SK-N-SH (cell line): ENCODE data around the gene HEMK1. TPM values are rescaled to one million over a fixed set of nuclear protein-coding genes. Genes with fewer than 3 reads are reported as not detected.

Experiments
- CTCF ChIA-PET: fragments of 300-600, 350-600 bp; formaldehyde crosslinking; extraction: SDS; loops from one replicate; lab custom pipeline; 2021; lab: Yijun Ruan, JAX
- POLR2A ChIA-PET: fragments of 350-600 bp; sonication (Branson Sonifier 250); formaldehyde crosslinking; extraction: SDS; loops from one replicate; lab custom pipeline; 2020; ENCODE audit warnings: antibody characterized with exemption, inconsistent platforms; lab: Yijun Ruan, JAX
- DNase-seq: peaks from one replicate; pipeline ENCODE4 v3.0.0; 2012
- H2AFZ ChIP-seq: fragments of 200-600 bp; sonication (generic); 2 replicates; pipeline ENCODE4 v1.8.1; 2016; ENCODE audit warnings: antibody characterized with exemption, mild to moderate bottlenecking, low read depth
- H3F3A ChIP-seq: fragments of 200-600 bp; sonication (generic); replicated peaks from 2 replicates; pipeline ENCODE3; 2016; ENCODE audit warnings: antibody characterized with exemption, mild to moderate bottlenecking; ENCODE audit not compliant: insufficient read depth
- H3K27ac ChIP-seq, 2 experiments: fragments of 200-500 bp in 1 of 2; fragments of 200-600 bp in 1 of 2; sonication (Bioruptor generic) in 1 of 2; sonication (generic), shearing (Covaris generic) in 1 of 2; 2 replicates each; pipeline versions ENCODE4 v1.5.1 to v1.6.1; 2014 to 2016; ENCODE audit warnings: low read depth in 2 of 2, inconsistent platforms in 1 of 2, low read length in 1 of 2, mild to moderate bottlenecking in 1 of 2, mixed read lengths in 1 of 2
- H3K27me3 ChIP-seq: fragments of 200-600 bp; sonication (generic), shearing (Covaris generic); 2 replicates; pipeline ENCODE4 v1.6.1; 2016; ENCODE audit warnings: mixed run types; ENCODE audit not compliant: insufficient read depth
- H3K36me3 ChIP-seq, 2 experiments: fragments of 200-500 bp in 1 of 2; fragments of 200-600 bp in 1 of 2; sonication (Bioruptor generic) in 1 of 2; sonication (generic) in 1 of 2; replicated peaks in 1 of 2; 2 replicates each; pipeline versions ENCODE3 to v1.5.1; 2014 to 2016; ENCODE audit warnings: low read length in 1 of 2, mild to moderate bottlenecking in 1 of 2; ENCODE audit not compliant: insufficient read depth in 2 of 2, control insufficient read depth in 1 of 2
- H3K4me1 ChIP-seq, 2 experiments: fragments of 200-500 bp in 1 of 2; fragments of 200-600 bp in 1 of 2; sonication (Bioruptor generic) in 1 of 2; sonication (generic), shearing (Covaris generic) in 1 of 2; 2 replicates each; pipeline versions ENCODE4 v1.5.1 to v1.6.1; 2014 to 2016; ENCODE audit warnings: low read depth in 1 of 2, low read length in 1 of 2, mixed run types in 1 of 2; ENCODE audit not compliant: insufficient read depth in 2 of 2, control insufficient read depth in 1 of 2
- H3K4me2 ChIP-seq: fragments of 200-600 bp; sonication (generic), shearing (Covaris generic); 2 replicates; pipeline ENCODE4 v1.6.1; 2017; ENCODE audit warnings: mixed run types
- H3K4me3 ChIP-seq, 2 experiments: fragments of 200-500 bp in 1 of 2; fragments of 200-600 bp in 1 of 2; sonication (Bioruptor generic) in 1 of 2; sonication (generic), shearing (Covaris generic) in 1 of 2; 2 replicates each; pipeline versions ENCODE4 v1.5.1 to v1.8.1; 2014 to 2016; ENCODE audit warnings: low read depth in 2 of 2, inconsistent platforms in 1 of 2, low read length in 1 of 2, mild to moderate bottlenecking in 1 of 2, mixed read lengths in 1 of 2, moderate library complexity in 1 of 2
- H3K79me2 ChIP-seq: fragments of 200-600 bp; sonication (generic); 2 replicates; pipeline ENCODE4 v1.8.1; 2017; ENCODE audit warnings: mild to moderate bottlenecking; ENCODE audit not compliant: insufficient read depth
- H3K9ac ChIP-seq: fragments of 200-600 bp; sonication (generic); 2 replicates; pipeline ENCODE4 v1.6.1; 2017; ENCODE audit warnings: mixed run types
- H3K9me2 ChIP-seq: fragments of 200-600 bp; sonication (generic); 2 replicates; pipeline ENCODE4 v1.6.1; 2017; ENCODE audit warnings: mixed run types
- H3K9me3 ChIP-seq: fragments of 200-600 bp; sonication (generic); 2 replicates; pipeline ENCODE4 v1.6.1; 2017; ENCODE audit warnings: mixed run types, mild to moderate bottlenecking, moderate library complexity
- H4K20me1 ChIP-seq: fragments of 200-600 bp; sonication (generic); 2 replicates; pipeline ENCODE4 v1.6.1; 2017; ENCODE audit warnings: mild to moderate bottlenecking, mixed run types; ENCODE audit not compliant: insufficient read depth
- CHD2 ChIP-seq: fragments of 150-350 bp; IDR thresholded peaks from 2 replicates; pipeline ENCODE4 v1.6.1; 2018; ENCODE audit warnings: low read length; ENCODE audit not compliant: partially characterized antibody
- CTCF ChIP-seq: fragments of 200-600 bp; sonication (generic); IDR thresholded peaks from 2 replicates; pipeline ENCODE4 v1.6.1; 2017; ENCODE audit warnings: antibody characterized with exemption, mild to moderate bottlenecking, moderate library complexity
- IRF3 ChIP-seq: fragments of 150-350 bp; IDR thresholded peaks from 2 replicates; pipeline ENCODE4 v1.6.1; 2016; ENCODE audit warnings: mild to moderate bottlenecking, low read depth, low read length
- MXI1 ChIP-seq: IDR thresholded peaks from 2 replicates; pipeline ENCODE4 v1.6.1; 2012; ENCODE audit warnings: mild to moderate bottlenecking, low read depth, low read length, improper control_type of control experiment
- POLR2AphosphoS5 ChIP-seq: IDR thresholded peaks from 2 replicates; pipeline ENCODE4 v1.6.1; 2012; ENCODE audit warnings: low read depth, low read length
- RAD21 ChIP-seq: IDR thresholded peaks from 2 replicates; pipeline ENCODE4 v1.6.1; 2012; ENCODE audit warnings: mild to moderate bottlenecking, low read length
- RCOR1 ChIP-seq: fragments of 150-350 bp; IDR thresholded peaks from 2 replicates; pipeline ENCODE4 v1.6.1; 2017; ENCODE audit warnings: antibody characterized with exemption, low read length
- SIN3A ChIP-seq: IDR thresholded peaks from 2 replicates; pipeline ENCODE4 v1.6.1; 2012; ENCODE audit warnings: low read depth, mild to moderate bottlenecking, low read length, moderate library complexity, borderline replicate concordance
- TAF1 ChIP-seq: IDR thresholded peaks from 2 replicates; pipeline ENCODE4 v1.6.1; 2012; ENCODE audit warnings: low read depth, mild to moderate bottlenecking, low read length, moderate library complexity, borderline replicate concordance
- TCF12 ChIP-seq: IDR thresholded peaks from 2 replicates; pipeline ENCODE4 v1.4.0; 2012
- TEAD4 ChIP-seq: IDR thresholded peaks from 2 replicates; pipeline ENCODE4 v1.4.0; 2012; ENCODE audit warnings: mild to moderate bottlenecking, borderline replicate concordance; ENCODE audit not compliant: insufficient read depth
- USF2 ChIP-seq: fragments of 150-350 bp; IDR thresholded peaks from 2 replicates; pipeline ENCODE4 v1.6.1; 2017; ENCODE audit warnings: antibody characterized with exemption, low read length, low read depth, borderline replicate concordance
- ZBTB33 ChIP-seq: IDR thresholded peaks from 2 replicates; pipeline ENCODE4 v1.4.0; 2012; ENCODE audit warnings: low read depth, borderline replicate concordance
- WGBS: methylation state at CpG from one replicate; pipeline ENCODE4 v1.1.6; 2017; ENCODE audit warnings: low lambda C conversion rate; 5-methylcytosine and 5-hydroxymethylcytosine counted together
- polyA plus RNA-seq, 3 experiments: library from polyadenylated mRNA; depleted of rRNA; stranded (reverse); fragments of >200 nt; gene quantifications; 2 replicates each; pipeline ENCODE4 v1.2.3, GENCODE V29; 2012

The HEMK1 gene
- polyA plus RNA-seq, 1 of the 3 experiments (the other 2 are of a cell fraction): 15.4 TPM

GRCh38 chr3:50628601-50629000, 59.3 kb downstream of the HEMK1 start:
- H3K4me3 ChIP-seq: no peak overlapping the region
- no peak for DNase-seq
- POLR2A ChIA-PET: interaction anchor here (1.1 kb wide), 1 partner anchor 10 kb away, joined by 3 read pairs; no protein-coding TSS in a partner anchor
- H3K36me3 ChIP-seq: no peaks in the 10 kb centered on the region
- no peaks in the 10 kb centered on the region for H4K20me1 ChIP-seq
- no peaks in the 10 kb centered on the region for H3F3A ChIP-seq
- H3K4me2 ChIP-seq: no peak overlapping the region
- H3K27ac ChIP-seq: no peak overlapping the region
- TF ChIP-seq TEAD4 (no peak), RCOR1 (no peak), CTCF (no peak), USF2 (no peak), IRF3 (no peak)
- TF ChIP-seq, all 33 proteins: peak for 0
- Histone ChIP-seq H3K9ac (no peak overlapping the region), H3K79me2 (no peaks in the 10 kb centered on the region; the same call in 1 of the 2 replicates), H3K27me3 (no peaks in the 10 kb centered on the region), H3K4me1 (peaks cover 11 to 43% of the 10 kb centered on the region in 2 experiments; a peak in 3 of 4 replicates), H3K9me3 (no peaks in the 10 kb centered on the region), H3K9me2 (no peaks in the 10 kb centered on the region), H2AFZ (no peak overlapping the region)
- WGBS: 97% methylated on average over 3 of the region's 3 CpGs
- CTCF ChIA-PET: interaction anchor here (0.8 to 14.3 kb wide), 10 partner anchors 10 to 761 kb away, joined by 3 to 162 read pairs (median 4); partner anchors contain the start of genes DOCK3 and MAPKAPK3

GRCh38 chr3:50630394-50630793, 61.1 kb downstream of the HEMK1 start:
- H3K4me1 ChIP-seq: peaks cover 6 to 43% of the 10 kb centered on the region in 2 experiments; a peak in 3 of 4 replicates
- ChIA-PET POLR2A (no interaction called here), CTCF (interaction anchor here (0.9 to 14.3 kb wide), 7 partner anchors 12 to 759 kb away, joined by 3 to 162 read pairs (median 5); partner anchors contain the start of gene MAPKAPK3)
- H3K9me3 ChIP-seq: no peaks in the 10 kb centered on the region
- H3K36me3 ChIP-seq: no peaks in the 10 kb centered on the region
- no peaks in the 10 kb centered on the region for H3K27me3 ChIP-seq
- no peak overlapping the region for H2AFZ ChIP-seq
- H3K9ac ChIP-seq: no peak overlapping the region
- H4K20me1 ChIP-seq: no peaks in the 10 kb centered on the region
- no peak for DNase-seq
- no peak overlapping the region for H3K4me3 ChIP-seq
- H3K27ac ChIP-seq: peak overlapping the region in 1 of 2 experiments; percentile 74; a peak in 1 of 4 replicates
- H3K79me2 ChIP-seq: no peaks in the 10 kb centered on the region; the same call in 1 of the 2 replicates
- 83% methylated on average over 2 of the region's 6 CpGs for WGBS
- no peaks in the 10 kb centered on the region for H3K9me2 ChIP-seq
- TF ChIP-seq RAD21: no peak
- TF ChIP-seq USF2: no peak
- TF ChIP-seq POLR2AphosphoS5: no peak
- TF ChIP-seq CTCF: no peak
- TF ChIP-seq TCF12: no peak
- no peak for TF ChIP-seq ZBTB33
- TF ChIP-seq MXI1: no peak
- no peak for TF ChIP-seq SIN3A
- TF ChIP-seq TAF1: no peak
- TF ChIP-seq CHD2: no peak
- no peak overlapping the region for H3K4me2 ChIP-seq
- H3F3A ChIP-seq: no peaks in the 10 kb centered on the region
